ENCODE measurements around the gene INHA.
A peak's percentile ranks its signal among the peaks of the same experiment; 100 is the strongest.

INHA gene

DNA sequence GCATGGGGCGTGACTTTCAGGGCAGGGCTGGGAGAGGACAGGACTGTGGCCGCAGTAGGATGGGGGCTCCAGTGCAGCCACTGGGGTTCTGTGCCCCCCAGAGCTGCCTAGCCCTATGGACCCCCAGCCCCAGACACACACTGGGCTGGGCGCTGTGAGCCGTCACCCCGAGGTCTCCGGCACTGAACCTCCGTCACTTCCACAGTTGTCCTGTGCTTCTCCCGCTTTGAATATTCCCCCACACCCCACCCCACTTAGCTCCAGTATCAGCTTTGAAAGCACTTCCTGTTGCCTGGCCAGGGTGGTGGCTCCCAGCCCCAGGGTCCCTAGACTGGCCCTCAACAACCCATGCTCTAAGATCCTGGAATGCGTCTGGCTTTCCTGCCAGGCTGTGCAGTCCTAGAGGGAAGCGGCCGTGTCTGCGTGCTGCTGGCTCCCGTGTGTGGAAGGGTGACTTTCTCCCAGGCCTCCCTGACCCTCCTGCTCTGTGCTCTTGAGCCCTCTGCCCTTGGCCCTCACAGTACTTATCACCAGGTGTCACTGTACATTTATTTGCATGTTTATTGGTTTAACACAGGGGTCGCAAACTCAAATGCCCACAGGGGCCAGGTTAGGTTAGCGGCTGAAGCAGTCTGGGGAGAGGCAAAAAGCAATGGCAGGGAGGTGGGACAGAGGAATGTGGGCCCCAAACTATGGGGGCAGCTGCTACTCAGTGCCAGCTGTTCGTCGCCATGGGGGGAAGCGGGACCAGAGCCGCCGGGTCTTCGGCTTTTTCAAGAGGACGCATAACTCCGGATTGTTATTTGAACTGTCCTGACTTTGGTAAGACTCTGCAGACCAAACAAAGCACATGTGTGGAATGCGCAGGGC lies 10.7 kb upstream of the INHA start:
- no peak for ATAC-seq
- Mint-ChIP-seq H3K9me3 (no peaks in the 10 kb centered on the region), H3K27ac (no peak overlapping the region)

DNA sequence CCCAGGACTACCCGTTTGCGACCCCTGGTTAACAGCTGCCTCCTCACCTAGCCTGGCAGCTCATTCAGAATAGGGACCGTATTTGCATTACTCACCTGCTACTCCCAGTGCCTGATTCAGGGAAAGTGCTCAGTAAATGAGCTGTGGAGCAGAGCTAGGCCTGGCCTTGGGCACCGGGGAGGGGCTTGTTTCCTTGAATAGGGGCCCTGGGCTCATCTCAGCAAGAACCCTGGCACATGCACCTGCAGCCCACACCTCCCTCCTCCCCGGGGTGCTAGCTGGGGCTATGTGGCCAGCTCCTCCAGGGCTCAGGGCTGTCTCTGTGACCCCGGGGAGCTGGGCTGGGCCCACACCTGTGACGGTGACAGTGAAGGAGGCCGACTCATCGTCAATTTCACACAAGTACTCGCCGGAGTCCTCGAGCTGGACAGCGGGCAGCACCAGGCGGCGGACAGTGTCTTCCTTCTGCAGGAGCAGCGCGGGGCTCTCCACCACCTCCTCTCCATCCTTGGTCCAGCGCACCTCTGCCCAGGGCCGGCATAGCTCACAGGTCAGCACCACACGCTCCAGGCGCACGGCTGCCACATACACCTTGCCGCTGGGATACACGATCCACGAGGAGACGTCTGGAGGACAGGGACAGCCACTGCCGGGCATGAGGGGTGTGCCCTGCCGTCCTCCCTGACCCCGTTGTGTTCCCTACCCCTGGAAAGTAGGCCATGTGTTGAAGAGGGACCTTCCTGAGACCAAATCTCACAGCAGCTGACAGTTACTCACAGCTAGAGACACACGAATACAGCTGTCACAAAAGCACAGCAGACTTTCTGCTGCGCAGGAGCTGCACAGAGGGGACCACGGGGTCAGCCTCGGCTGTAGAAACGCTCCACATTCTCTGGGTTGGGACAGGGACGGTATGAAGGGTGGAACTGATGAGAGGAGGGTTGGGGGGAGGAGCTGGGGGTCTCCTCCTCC lies 9.8 kb upstream of the INHA start:
- Mint-ChIP-seq H3K4me3 (no peak overlapping the region), H3K27me3 (peaks cover 55% of the 10 kb centered on the region), H3K36me3 (no peaks in the 10 kb centered on the region), H3K4me1 (no peaks in the 10 kb centered on the region), H3K27ac (no peak overlapping the region), H3K9me3 (no peaks in the 10 kb centered on the region)
- no peak for ATAC-seq

More for the DNA sequence above, 10.7 kb upstream of the INHA start:
- Mint-ChIP-seq H3K4me1 (no peaks in the 10 kb centered on the region), H3K36me3 (no peaks in the 10 kb centered on the region), H3K27me3 (peaks cover 63% of the 10 kb centered on the region), H3K4me3 (no peak overlapping the region)

- Mint-ChIP-seq H3K9me3 (no peaks in the 10 kb centered on the region), H3K27me3 (peaks cover 58% of the 10 kb centered on the region), H3K36me3 (no peaks in the 10 kb centered on the region), H3K27ac (no peak overlapping the region), H3K4me3 (no peak overlapping the region), H3K4me1 (no peaks in the 10 kb centered on the region)
- ATAC-seq, result no peak
Measured at GRCh38 chr2:219563271-219563928, 8.7 kb upstream of the INHA start.

DNA sequence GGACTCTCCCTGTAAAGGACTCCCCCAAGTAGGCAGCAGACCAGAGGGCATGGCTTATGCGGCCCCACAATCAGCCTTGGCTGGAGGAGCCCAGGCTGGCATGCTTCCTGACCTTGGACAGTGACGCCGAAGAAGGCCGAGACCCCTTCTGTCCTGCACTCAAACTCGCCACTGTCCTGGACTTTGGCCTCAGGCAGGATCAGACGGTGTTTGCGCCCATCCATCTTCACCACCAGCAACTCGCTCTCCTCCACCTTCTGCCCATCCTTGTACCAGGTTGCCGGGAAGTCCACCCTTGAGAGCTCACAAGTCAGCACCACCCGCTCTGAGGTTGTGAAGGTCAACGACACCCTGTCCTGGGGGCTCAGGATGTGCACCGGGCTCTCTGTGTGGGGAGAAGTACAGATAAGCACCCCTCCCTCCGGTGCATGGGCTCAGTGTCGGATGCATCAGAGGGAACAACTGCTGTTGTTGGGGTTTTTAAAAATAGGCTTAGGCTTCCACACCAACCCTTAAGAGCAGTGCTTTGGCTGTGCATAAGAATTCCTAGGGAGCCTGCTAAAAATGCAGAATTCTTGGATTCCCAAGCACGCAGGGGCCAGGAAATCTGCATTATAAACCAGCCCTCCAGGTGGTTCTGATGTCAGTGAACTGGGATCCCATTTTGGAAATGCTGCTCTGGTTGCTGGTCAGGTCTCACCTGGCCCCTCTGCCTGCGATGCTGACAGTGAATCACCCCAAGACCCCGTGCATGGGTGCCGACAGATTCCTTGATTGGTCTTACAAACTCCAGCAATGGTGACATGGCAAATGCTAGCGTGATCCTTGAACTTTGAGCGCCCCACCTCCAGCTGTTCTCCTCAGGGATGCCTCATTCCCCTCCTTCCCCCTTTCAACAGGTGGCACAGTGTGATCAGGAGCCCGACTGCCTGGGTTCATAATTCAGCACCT lies 6.7 kb upstream of the INHA start:
- no peaks in the 10 kb centered on the region for H3K9me3 Mint-ChIP-seq
- no peak overlapping the region for H3K27ac Mint-ChIP-seq
- H3K4me3 Mint-ChIP-seq, result no peak overlapping the region
- peaks cover 62% of the 10 kb centered on the region for H3K27me3 Mint-ChIP-seq
- no peaks in the 10 kb centered on the region for H3K36me3 Mint-ChIP-seq
- no peak for ATAC-seq
- H3K4me1 Mint-ChIP-seq, result no peaks in the 10 kb centered on the region

DNA sequence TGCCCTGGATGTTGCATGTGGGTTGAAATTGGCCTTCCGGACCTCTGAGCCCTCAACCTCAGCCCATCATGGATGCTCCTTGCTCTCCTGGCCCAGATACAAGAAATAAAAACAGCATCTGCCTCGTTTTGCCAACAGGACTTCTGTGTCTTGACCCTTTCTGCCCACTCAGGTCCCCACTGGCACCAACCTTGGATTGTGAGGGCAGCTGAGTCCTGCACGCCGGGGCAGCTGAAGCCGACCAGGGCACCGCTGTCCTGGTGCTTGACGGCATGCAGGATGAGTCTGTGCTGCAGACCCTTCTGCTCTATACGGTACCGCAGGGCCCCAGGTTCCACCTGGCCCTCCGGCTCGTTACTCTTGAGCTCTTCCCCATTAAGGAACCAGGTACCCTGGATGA lies 5.5 kb upstream of the INHA start:
- H3K27me3 Mint-ChIP-seq, result peaks cover 65% of the 10 kb centered on the region
- H3K4me1 Mint-ChIP-seq, result no peaks in the 10 kb centered on the region
- H3K27ac Mint-ChIP-seq, result no peak overlapping the region

DNA sequence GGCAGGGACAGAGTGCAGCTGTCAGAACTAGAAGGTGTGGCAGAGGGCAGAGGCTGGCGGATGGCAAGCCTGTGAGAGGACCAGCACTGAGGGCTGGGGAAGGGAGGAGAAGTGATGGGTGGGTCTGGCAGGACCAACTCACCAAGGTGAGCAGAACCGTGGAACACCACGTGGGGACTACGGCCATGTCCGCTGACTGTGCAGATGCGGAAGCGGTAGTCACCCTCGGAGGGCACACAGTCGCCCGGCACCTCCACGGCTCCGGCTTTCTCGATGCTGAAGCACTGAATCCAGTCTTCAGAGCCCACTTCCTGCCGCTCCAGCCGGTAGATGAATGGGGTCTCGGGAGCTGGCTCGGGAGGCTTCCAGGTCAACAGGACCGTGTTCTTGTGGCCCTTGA lies 5.0 kb upstream of the INHA start:
- H3K27ac Mint-ChIP-seq, result no peak overlapping the region
- H3K9me3 Mint-ChIP-seq, result no peaks in the 10 kb centered on the region
- H3K36me3 Mint-ChIP-seq, result no peaks in the 10 kb centered on the region
- ATAC-seq, result no peak
- H3K4me3 Mint-ChIP-seq, result no peak overlapping the region
- no peaks in the 10 kb centered on the region for H3K4me1 Mint-ChIP-seq
- H3K27me3 Mint-ChIP-seq, result peaks cover 67% of the 10 kb centered on the region

More for the DNA sequence above, 5.5 kb upstream of the INHA start:
- H3K36me3 Mint-ChIP-seq, result no peaks in the 10 kb centered on the region
- no peak for ATAC-seq
- no peak overlapping the region for H3K4me3 Mint-ChIP-seq
- no peaks in the 10 kb centered on the region for H3K9me3 Mint-ChIP-seq

- no peaks in the 10 kb centered on the region for H3K4me1 Mint-ChIP-seq
- no peaks in the 10 kb centered on the region for H3K36me3 Mint-ChIP-seq
- peaks cover 67% of the 10 kb centered on the region for H3K27me3 Mint-ChIP-seq
- H3K4me3 Mint-ChIP-seq, result no peak overlapping the region
- ATAC-seq, result no peak
- no peak overlapping the region for H3K27ac Mint-ChIP-seq
- no peaks in the 10 kb centered on the region for H3K9me3 Mint-ChIP-seq
Measured at GRCh38 chr2:219567791-219568361, 4.2 kb upstream of the INHA start.

DNA sequence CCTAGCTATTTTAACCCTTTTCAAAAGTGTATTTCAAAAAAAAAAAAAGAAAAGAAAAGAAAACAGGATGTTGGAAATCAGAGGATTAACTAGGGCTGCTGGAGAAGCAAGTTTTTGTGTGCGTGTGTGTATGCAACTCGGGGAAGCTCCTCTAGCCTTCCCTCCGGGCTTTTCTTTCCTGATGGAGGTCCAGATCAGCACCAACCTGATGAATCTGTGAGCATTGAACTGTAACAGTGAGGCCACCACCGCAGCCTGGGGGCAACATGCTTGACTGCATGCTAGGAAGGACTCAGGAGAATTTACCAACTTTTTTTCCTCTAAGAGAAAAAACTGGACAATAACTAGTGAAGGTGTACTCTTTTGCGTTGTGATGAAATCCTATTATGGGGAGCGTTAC lies 3.1 kb upstream of the INHA start:
- no peaks in the 10 kb centered on the region for H3K36me3 Mint-ChIP-seq
- H3K4me1 Mint-ChIP-seq, result no peaks in the 10 kb centered on the region
- peaks cover 66% of the 10 kb centered on the region for H3K27me3 Mint-ChIP-seq
- no peak for ATAC-seq
- H3K4me3 Mint-ChIP-seq, result no peak overlapping the region
- H3K27ac Mint-ChIP-seq, result no peak overlapping the region
- no peaks in the 10 kb centered on the region for H3K9me3 Mint-ChIP-seq

GRCh38 chr2:219569635-219570034 lies 2.5 kb upstream of the INHA start:
- Mint-ChIP-seq H3K9me3 (no peaks in the 10 kb centered on the region), H3K27me3 (peaks cover 62% of the 10 kb centered on the region), H3K36me3 (no peaks in the 10 kb centered on the region), H3K4me1 (no peaks in the 10 kb centered on the region), H3K4me3 (no peak overlapping the region), H3K27ac (no peak overlapping the region)
- no peak for ATAC-seq

GRCh38 chr2:219570194-219570923 lies 1.8 kb upstream of the INHA start:
- Mint-ChIP-seq H3K27ac (no peak overlapping the region), H3K4me3 (peak overlapping the region; percentile 12), H3K27me3 (peaks cover 62% of the 10 kb centered on the region), H3K4me1 (no peaks in the 10 kb centered on the region), H3K9me3 (no peaks in the 10 kb centered on the region), H3K36me3 (no peaks in the 10 kb centered on the region)
- peak; percentile 5 for ATAC-seq

DNA sequence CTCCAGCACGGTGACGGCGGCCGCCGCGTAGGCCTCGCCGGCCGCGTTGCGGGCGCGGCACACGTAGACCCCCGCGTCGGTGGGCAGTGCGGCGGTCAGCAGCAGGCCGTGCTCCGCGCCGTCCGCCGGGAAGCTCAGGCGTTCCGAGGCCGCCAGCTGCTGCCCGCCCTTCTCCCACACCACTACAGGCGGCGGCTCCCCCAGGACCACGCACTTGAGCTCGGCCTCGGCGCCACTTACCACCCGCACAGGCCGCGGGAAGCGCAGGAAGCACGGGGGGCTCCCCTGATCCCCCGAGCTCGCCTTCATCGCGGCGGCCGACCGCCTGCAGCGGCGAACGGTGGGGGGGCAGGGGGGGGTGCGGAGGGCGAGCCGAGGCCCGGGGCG lies 1.2 kb upstream of the INHA start:
- H3K27me3 Mint-ChIP-seq, result peaks cover 66% of the 10 kb centered on the region
- no peak for ATAC-seq

DNA sequence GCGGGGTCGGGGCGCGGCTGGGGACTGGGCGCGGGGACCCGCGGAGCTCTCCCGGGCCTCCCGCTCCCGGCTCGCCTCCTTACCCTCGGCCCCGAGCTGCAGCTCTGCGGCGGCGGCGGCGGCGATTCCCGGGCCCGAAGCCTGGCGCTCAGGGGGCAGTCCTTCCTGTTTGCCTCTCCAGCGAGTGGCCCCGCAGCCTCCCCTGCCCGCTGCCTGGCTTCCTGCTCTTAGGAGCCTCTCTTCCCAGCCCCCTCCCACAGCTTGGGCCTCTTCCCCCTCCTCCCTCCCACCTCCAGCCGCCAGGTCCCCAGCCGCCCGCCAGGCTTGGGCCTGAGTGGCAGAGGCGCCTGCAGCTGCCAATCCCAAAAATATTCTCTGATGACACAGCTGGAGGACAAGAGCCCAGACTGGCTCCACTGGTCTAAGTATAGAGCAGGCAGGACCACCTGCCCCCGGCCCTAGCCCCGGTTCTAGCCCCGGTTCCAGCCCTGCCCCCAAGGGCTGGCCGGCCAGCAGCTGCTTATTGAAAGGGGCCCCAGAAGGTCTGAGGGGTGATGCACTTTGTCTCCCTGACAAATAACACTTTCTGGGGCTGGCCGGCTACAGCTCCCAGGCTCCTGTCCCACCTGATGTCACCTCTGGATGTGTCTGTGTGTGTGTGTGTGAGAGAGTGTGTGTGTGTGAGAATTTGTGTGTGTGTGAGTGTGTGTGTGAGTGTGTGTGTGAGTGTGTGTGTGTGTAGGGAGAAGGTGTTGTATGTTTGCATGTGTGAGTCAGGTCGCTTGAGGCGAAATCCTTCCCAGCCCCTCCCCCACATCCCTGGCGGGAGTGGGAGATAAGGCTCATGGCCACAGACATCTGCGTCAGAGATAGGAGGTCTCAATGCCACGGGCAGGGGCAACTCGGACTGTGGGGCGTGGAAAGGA lies 536 bp upstream of the INHA start, which contains the start of gene OBSL1:
OBSL1 (minus strand) TSS at position 229 of the 926 bp plus-strand sequence. CDS start 307 bp downstream, outside the sequence.
- Mint-ChIP-seq H3K36me3 (no peaks in the 10 kb centered on the region), H3K4me3 (no peak within 1 kb of the TSS), H3K4me1 (no peaks in the 10 kb centered on the region), H3K27me3 (peaks cover 73% of the 10 kb centered on the region), H3K27ac (no peak within 1 kb of the TSS), H3K9me3 (no peaks in the 10 kb centered on the region)
- no peak for ATAC-seq

More for the DNA sequence above, 1.2 kb upstream of the INHA start:
- no peaks in the 10 kb centered on the region for H3K9me3 Mint-ChIP-seq
- H3K4me1 Mint-ChIP-seq, result no peaks in the 10 kb centered on the region
- no peak overlapping the region for H3K27ac Mint-ChIP-seq
- H3K36me3 Mint-ChIP-seq, result no peaks in the 10 kb centered on the region
- H3K4me3 Mint-ChIP-seq, result no peak overlapping the region

- Mint-ChIP-seq H3K36me3 (no peaks in the 10 kb centered on the region), H3K9me3 (no peaks in the 10 kb centered on the region), H3K27me3 (peaks cover 77% of the 10 kb centered on the region), H3K4me1 (no peaks in the 10 kb centered on the region), H3K4me3 (no peak overlapping the region), H3K27ac (no peak overlapping the region)
- no peak for ATAC-seq
Measured at GRCh38 chr2:219573166-219573565, 1.1 kb downstream of the INHA start.

All from stimulated activated memory B cell treated with anti-CD40 and anti-IgM and Interleukin-4, amounts not matched to agents 10 μg/mL and 1 μg/mL and 100 μg/mL, for 72 hours (primary cell).